Measurements from ENCODE around the gene ZNF526. TPM values are rescaled to one million over a fixed set of nuclear protein-coding genes. Genes with fewer than 3 reads are reported as not detected.
A peak's percentile ranks its signal among the peaks of the same experiment; 100 is the strongest.

ZNF526 gene
- total and polyA plus RNA-seq, 8 donors: 2.4 to 7.5 (median 5.6) TPM

DNA sequence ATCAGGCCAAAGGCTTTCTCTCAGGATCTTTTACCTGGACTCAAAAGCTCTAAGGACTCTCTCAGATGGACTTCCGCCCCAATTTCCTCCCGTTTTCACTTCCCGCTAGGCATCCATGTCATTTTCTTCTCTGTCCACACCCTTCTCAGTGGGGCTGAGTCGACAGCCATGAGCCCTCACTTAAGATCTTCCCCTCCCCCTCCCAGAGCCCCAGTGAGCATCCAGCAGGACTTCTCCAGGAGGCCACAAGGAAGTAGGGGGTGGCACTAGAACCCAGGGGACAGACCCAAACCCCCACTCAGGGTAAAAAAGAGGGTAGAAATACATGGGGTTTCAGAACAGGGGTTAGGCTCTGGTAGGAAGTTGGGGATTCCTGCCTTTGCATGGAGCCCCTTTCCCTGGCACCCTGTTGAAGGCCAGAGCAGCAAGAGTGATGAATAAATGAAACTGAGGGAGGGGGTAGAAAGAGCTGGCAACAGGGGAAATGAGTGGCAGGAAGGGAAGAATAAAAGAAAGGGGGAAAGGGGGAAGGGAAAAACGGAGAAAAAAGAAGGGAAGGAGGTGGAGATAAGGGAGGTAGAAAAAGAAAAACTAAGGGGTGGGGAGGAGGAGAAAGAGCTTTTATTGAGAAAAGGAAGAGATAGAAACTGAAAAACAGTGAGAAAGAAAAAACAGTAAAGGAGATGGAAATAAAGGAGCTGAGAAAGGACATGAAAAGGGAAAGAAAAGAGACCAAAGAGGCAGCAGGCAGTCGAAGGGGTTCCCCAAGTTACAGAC is 45.0 kb upstream of the ZNF526 start:
- H3K27me3 ChIP-seq: peaks cover 0 to 5% (median 3%) of the 10 kb centered on the region in 4 donors
- intact Hi-C loops (cut with DNase I): no loop called here
- no peak for ATAC-seq
- FAIRE-seq: no peak
- no peaks in the 10 kb centered on the region for H3K36me3 ChIP-seq
- H3K4me1 ChIP-seq: no peaks in the 10 kb centered on the region
- H3K27ac ChIP-seq: no peak overlapping the region
- DNase-seq: no peak
- H3K4me3 ChIP-seq: no peak overlapping the region
- TF ChIP-seq, protein P1, sequence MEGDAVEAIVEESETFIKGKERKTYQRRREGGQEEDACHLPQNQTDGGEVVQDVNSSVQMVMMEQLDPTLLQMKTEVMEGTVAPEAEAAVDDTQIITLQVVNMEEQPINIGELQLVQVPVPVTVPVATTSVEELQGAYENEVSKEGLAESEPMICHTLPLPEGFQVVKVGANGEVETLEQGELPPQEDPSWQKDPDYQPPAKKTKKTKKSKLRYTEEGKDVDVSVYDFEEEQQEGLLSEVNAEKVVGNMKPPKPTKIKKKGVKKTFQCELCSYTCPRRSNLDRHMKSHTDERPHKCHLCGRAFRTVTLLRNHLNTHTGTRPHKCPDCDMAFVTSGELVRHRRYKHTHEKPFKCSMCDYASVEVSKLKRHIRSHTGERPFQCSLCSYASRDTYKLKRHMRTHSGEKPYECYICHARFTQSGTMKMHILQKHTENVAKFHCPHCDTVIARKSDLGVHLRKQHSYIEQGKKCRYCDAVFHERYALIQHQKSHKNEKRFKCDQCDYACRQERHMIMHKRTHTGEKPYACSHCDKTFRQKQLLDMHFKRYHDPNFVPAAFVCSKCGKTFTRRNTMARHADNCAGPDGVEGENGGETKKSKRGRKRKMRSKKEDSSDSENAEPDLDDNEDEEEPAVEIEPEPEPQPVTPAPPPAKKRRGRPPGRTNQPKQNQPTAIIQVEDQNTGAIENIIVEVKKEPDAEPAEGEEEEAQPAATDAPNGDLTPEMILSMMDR (IDR thresholded peaks at IDR 0.05): no peak
- 58 to 59% methylated on average over 6 of the region's 6 CpGs for WGBS, 2 donors
- no peaks in the 10 kb centered on the region for H3K9me3 ChIP-seq

DNA sequence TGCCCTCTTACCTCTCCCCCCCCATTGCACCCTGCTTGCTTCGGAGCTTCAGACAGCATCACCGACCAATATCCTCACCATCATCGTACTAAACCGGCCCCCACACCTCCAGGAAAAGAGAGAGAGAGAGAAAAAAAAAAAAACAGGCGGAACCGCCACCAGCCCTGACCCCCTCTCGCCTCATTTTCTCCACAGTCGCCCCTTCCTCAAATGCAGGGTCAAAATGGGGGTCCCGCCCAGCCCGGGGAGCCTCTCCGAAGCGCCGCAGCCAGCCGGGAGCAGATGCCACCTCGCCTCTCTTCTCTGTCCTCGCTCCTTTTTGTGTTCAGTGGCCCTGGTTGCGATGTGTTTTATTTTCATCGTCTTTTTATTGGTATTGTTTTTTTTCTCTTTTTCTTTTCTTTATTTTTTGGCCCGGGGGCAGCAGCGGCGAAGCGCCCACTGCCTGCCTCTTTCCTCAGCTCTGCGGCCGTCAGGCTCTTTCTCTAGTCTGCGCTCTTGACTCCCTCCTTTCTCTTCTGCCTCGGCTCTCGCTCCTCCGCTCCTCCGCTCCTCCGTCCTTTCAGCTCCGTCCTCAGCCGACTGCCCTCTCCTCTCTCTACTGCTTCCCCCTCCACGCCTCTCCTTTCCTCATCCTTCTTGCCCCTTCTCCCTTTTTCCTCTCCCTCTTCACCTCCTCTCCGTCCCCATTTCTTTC is 44.0 kb upstream of the ZNF526 start:
- DNase-seq (no peak), FAIRE-seq (no peak), ATAC-seq (peak in 3 of 4 donors; percentile 13 to 39 (median 22))
- Histone ChIP-seq H3K27me3 (peaks cover 0 to 10% (median 3%) of the 10 kb centered on the region in 4 donors), H3K4me3 (peak overlapping the region in 2 of 4 donors; percentile 31 to 44), H3K36me3 (no peaks in the 10 kb centered on the region), H3K4me1 (no peaks in the 10 kb centered on the region), H3K27ac (no peak overlapping the region), H3K9me3 (no peaks in the 10 kb centered on the region)
- WGBS, 2 donors: 2 to 5% methylated on average over 34 of the region's 34 CpGs
- intact Hi-C loops (cut with DNase I): no loop called here
- TF ChIP-seq, protein P1 (IDR thresholded peaks at IDR 0.05): no peak

DNA sequence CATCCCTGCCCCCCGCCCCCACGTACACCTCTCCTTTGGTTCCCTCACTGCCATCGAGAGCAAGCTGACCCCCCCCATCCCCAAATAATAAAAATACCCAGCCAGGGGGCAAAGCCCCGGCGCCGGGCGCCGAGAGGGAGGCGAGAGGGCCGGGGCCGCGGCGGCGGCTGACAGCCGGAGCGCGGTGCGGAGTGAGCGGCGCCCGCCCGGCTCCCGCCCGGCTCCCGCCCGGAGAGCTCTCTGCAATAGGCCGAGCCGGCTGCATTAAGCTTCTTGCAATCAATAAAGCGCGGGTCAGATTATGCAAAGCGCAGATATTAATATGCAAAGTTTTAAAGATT is 43.5 kb upstream of the ZNF526 start:
- Histone ChIP-seq H3K27me3 (peaks cover 0 to 10% (median 3%) of the 10 kb centered on the region in 4 donors), H3K27ac (no peak overlapping the region), H3K4me3 (peak overlapping the region in 3 of 4 donors; percentile 4 to 44 (median 31)), H3K9me3 (no peaks in the 10 kb centered on the region), H3K4me1 (no peaks in the 10 kb centered on the region), H3K36me3 (no peaks in the 10 kb centered on the region)
- peak; percentile 67 to 77 (median 76) for ATAC-seq
- intact Hi-C loops (cut with DNase I): no loop called here
- peak in 1 of 6 donors; percentile 69 for DNase-seq
- 0 to 1% methylated on average over 25 to 31 of the region's 31 CpGs for WGBS, 2 donors
- no peak for FAIRE-seq
- TF ChIP-seq, protein P1 (IDR thresholded peaks at IDR 0.05): no peak

DNA sequence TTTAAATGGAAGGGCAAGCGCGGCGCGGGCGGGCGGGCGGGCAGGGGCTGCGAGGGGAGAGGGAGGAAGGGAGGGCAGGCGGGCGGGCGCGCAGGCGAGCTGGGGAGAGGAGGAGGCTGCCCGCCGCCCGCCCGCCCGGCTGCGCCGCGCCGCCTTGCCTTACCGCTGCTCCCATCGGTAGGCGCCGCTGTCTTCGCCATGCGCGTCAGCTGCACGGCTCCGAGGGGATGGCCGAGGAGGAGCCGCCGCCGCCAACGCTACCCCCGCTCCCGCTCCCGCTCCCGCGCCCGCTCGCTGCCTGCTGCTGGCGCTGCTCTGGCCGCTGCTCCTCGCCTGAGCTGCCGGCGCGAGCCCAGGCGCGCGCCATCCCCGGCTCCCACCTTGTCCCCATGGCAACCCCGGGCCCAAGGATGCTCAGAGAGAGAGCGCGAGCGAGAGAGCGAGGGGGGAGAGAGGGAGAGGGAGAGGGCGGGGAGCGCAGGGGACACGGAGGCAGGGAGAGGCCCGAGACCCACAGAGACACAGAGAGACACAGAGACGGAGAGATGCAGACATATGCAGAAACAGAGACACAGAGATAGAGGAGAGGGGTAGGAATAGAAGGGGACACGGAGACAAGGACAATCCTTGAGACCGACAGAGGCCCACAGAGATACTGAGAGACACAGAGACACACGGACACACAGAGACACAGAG is 43.0 kb upstream of the ZNF526 start:
- WGBS, 2 donors: 1% methylated on average over 46 to 66 of the region's 66 CpGs
- Histone ChIP-seq H3K4me1 (no peaks in the 10 kb centered on the region), H3K27ac (no peak overlapping the region), H3K4me3 (peak overlapping the region in 3 of 4 donors; percentile 4 to 44 (median 31)), H3K36me3 (no peaks in the 10 kb centered on the region), H3K9me3 (no peaks in the 10 kb centered on the region), H3K27me3 (peaks cover 0 to 10% (median 3%) of the 10 kb centered on the region in 4 donors)
- FAIRE-seq: no peak
- ATAC-seq: peak; percentile 89 to 96 (median 95)
- intact Hi-C loops (cut with DNase I): no loop called here
- TF ChIP-seq, protein P1 (IDR thresholded peaks at IDR 0.05): peak in 3 of 4 donors; percentile 12 to 19 (median 15)
- DNase-seq: peak; percentile 53 to 90 (median 66)
